Measurements from ENCODE around the gene MRC2.
"Not testable (repeated sequence)": the region's sequence is repeated elsewhere in the genome, so short reads cannot be mapped to it uniquely, and the experiment has no call there.

DNA sequence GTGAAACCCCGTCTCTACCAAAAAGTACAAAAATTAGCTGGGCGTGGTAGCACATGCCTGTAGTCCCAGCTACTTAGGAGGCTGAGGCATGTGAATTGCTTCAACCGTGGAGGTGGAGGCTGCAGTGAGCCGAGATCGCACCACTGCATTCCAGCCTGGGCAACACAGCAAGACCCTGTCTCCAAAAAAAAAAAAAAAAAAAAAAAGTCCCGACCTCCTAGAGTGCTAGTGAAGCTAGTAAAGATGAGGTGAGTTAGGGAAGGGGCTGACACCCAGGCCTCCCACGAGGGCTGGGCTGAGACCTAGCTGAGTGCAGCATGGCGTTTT lies 64.1 kb downstream of the MRC2 start:
- not testable (repeated sequence) for TF ChIP-seq EZH2 (IDR thresholded peaks at IDR 0.05; ENCODE audit: borderline replicate concordance, low read depth, low read length, severe bottlenecking)
- TF ChIP-seq, protein P1, sequence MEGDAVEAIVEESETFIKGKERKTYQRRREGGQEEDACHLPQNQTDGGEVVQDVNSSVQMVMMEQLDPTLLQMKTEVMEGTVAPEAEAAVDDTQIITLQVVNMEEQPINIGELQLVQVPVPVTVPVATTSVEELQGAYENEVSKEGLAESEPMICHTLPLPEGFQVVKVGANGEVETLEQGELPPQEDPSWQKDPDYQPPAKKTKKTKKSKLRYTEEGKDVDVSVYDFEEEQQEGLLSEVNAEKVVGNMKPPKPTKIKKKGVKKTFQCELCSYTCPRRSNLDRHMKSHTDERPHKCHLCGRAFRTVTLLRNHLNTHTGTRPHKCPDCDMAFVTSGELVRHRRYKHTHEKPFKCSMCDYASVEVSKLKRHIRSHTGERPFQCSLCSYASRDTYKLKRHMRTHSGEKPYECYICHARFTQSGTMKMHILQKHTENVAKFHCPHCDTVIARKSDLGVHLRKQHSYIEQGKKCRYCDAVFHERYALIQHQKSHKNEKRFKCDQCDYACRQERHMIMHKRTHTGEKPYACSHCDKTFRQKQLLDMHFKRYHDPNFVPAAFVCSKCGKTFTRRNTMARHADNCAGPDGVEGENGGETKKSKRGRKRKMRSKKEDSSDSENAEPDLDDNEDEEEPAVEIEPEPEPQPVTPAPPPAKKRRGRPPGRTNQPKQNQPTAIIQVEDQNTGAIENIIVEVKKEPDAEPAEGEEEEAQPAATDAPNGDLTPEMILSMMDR (IDR thresholded peaks at IDR 0.05; ENCODE audit: borderline replicate concordance, extremely low read depth, low read length, poor library complexity, severe bottlenecking): not testable (repeated sequence)
